Astrocyte (in vitro differentiated cells and primary cell): ENCODE measurements around the gene RAB11FIP4. TPM values are rescaled to one million over a fixed set of nuclear protein-coding genes. Genes with fewer than 3 reads are reported as not detected.

Experiments
- DNase-seq: peaks from one replicate; pipeline ENCODE4 v3.0.0-alpha.2; 2010; ENCODE audit warnings: low read depth
- FAIRE-seq: peaks from 2 replicates; lab custom pipeline; 2011; peaks lifted over from hg19 to GRCh38; lab: Jason Lieb, UNC
- H2AFZ ChIP-seq: 2 replicates; pipeline ENCODE4 v1.6.0; 2012; ENCODE audit warnings: low read depth, low read length, inconsistent platforms
- H3K27ac ChIP-seq: 2 replicates; pipeline ENCODE4 v1.5.1; 2011; ENCODE audit warnings: low read depth, low read length, inconsistent platforms
- H3K27me3 ChIP-seq: 2 replicates; pipeline ENCODE4 v1.6.0; 2011; ENCODE audit warnings: low read length, inconsistent platforms; ENCODE audit not compliant: insufficient read depth
- H3K36me3 ChIP-seq: 2 replicates; pipeline ENCODE4 v1.5.1; 2011; ENCODE audit warnings: low read length, inconsistent platforms; ENCODE audit not compliant: insufficient read depth
- H3K4me1 ChIP-seq: 2 replicates; pipeline ENCODE4 v1.5.1; 2011; ENCODE audit warnings: low read length, inconsistent platforms; ENCODE audit not compliant: insufficient read depth
- H3K4me2 ChIP-seq: 2 replicates; pipeline ENCODE4 v1.6.0; 2012; ENCODE audit warnings: low read length, inconsistent platforms
- H3K4me3 ChIP-seq: 2 replicates; pipeline ENCODE4 v1.5.1; 2011; ENCODE audit warnings: low read depth, mild to moderate bottlenecking, low read length, inconsistent platforms; ENCODE audit not compliant: insufficient read depth
- H3K79me2 ChIP-seq: 2 replicates; pipeline ENCODE4 v1.6.0; 2012; ENCODE audit warnings: mild to moderate bottlenecking, low read length, inconsistent platforms; ENCODE audit not compliant: insufficient read depth
- H3K9ac ChIP-seq: 2 replicates; pipeline ENCODE4 v1.6.0; 2012; ENCODE audit warnings: mild to moderate bottlenecking, low read length, inconsistent platforms
- H3K9me3 ChIP-seq: 2 replicates; pipeline ENCODE4 v1.5.1; 2012; ENCODE audit warnings: low read depth, mild to moderate bottlenecking, low read length, inconsistent platforms; ENCODE audit not compliant: insufficient read depth
- H4K20me1 ChIP-seq: 2 replicates; pipeline ENCODE4 v1.6.0; 2012; ENCODE audit warnings: low read length, inconsistent platforms; ENCODE audit not compliant: insufficient read depth
- H3K27ac Mint-ChIP-seq: one replicate; pipeline ENCODE4 v1.8.0; 2021; ENCODE audit warnings: mild to moderate bottlenecking, mixed read lengths; ENCODE audit not compliant: unreplicated experiment
- H3K27me3 Mint-ChIP-seq: one replicate; pipeline ENCODE4 v1.8.0; 2021; ENCODE audit warnings: low read depth, mixed read lengths; ENCODE audit not compliant: unreplicated experiment
- H3K36me3 Mint-ChIP-seq: one replicate; pipeline ENCODE4 v1.8.0; 2021; ENCODE audit warnings: low read depth, mixed read lengths; ENCODE audit not compliant: unreplicated experiment
- H3K4me1 Mint-ChIP-seq: one replicate; pipeline ENCODE4 v1.8.0; 2021; ENCODE audit warnings: low read depth, mixed read lengths; ENCODE audit not compliant: unreplicated experiment
- H3K4me3 Mint-ChIP-seq: one replicate; pipeline ENCODE4 v1.8.0; 2021; ENCODE audit warnings: mild to moderate bottlenecking, moderate library complexity, mixed read lengths; ENCODE audit not compliant: unreplicated experiment
- H3K9me3 Mint-ChIP-seq: one replicate; pipeline ENCODE4 v1.8.0; 2021; ENCODE audit warnings: mild to moderate bottlenecking, mixed read lengths; ENCODE audit not compliant: unreplicated experiment
- EZH2 ChIP-seq: IDR thresholded peaks from 2 replicates; pipeline ENCODE4 v1.6.1; 2012; ENCODE audit warnings: mild to moderate bottlenecking, low read length, inconsistent platforms; ENCODE audit not compliant: insufficient read depth
- total RNA-seq: library from RNA; stranded (reverse); gene quantifications from 2 replicates; pipeline ENCODE4 v1.2.1, GENCODE V29; 2021
- TF ChIP-seq, protein P1 (sequence below): IDR thresholded peaks from 2 replicates; pipeline ENCODE4 v1.5.1; 2011; ENCODE audit warnings: low read depth, mild to moderate bottlenecking, inconsistent platforms, low read length, moderate library complexity; ENCODE audit not compliant: insufficient read depth

Gene RAB11FIP4
- total RNA-seq, 1 donor from 2014 or later: 4.4 TPM

DNA sequence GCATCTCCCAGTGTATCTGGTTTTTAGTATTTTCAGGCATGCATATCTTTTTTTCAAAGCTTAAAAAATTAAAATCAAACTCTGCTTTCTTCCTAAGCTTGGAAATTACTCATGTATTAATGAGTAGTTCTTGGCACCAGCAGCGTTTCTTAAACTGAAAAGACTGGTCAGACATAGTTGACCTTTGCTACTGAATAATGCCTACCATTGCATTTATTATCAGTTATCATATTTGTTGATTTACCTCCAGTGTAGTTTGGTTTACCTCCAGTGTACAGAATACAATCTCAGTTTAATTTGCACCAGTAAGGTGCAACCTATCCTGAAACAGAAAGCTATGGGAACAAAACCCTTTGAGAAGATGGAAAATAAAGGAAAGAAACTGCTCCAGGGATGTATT, 35.5 kb upstream of the RAB11FIP4 start:
- no peaks in the 10 kb centered on the region for H3K79me2 ChIP-seq
- no peak overlapping the region for H2AFZ ChIP-seq
- no peak overlapping the region for H3K9ac ChIP-seq
- H3K4me2 ChIP-seq: no peak overlapping the region
- no peak for DNase-seq
- TF ChIP-seq EZH2: no peak
- TF ChIP-seq, protein P1, sequence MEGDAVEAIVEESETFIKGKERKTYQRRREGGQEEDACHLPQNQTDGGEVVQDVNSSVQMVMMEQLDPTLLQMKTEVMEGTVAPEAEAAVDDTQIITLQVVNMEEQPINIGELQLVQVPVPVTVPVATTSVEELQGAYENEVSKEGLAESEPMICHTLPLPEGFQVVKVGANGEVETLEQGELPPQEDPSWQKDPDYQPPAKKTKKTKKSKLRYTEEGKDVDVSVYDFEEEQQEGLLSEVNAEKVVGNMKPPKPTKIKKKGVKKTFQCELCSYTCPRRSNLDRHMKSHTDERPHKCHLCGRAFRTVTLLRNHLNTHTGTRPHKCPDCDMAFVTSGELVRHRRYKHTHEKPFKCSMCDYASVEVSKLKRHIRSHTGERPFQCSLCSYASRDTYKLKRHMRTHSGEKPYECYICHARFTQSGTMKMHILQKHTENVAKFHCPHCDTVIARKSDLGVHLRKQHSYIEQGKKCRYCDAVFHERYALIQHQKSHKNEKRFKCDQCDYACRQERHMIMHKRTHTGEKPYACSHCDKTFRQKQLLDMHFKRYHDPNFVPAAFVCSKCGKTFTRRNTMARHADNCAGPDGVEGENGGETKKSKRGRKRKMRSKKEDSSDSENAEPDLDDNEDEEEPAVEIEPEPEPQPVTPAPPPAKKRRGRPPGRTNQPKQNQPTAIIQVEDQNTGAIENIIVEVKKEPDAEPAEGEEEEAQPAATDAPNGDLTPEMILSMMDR: no peak
- H3K9me3 ChIP-seq: no peaks in the 10 kb centered on the region
- H3K27ac ChIP-seq: no peak overlapping the region
- no peak overlapping the region for H3K27ac Mint-ChIP-seq
- peaks cover 43% of the 10 kb centered on the region for H3K36me3 ChIP-seq
- no peaks in the 10 kb centered on the region for H4K20me1 ChIP-seq
- no peaks in the 10 kb centered on the region for H3K27me3 Mint-ChIP-seq
- H3K36me3 Mint-ChIP-seq: peaks cover 21% of the 10 kb centered on the region
- no peak overlapping the region for H3K4me3 ChIP-seq
- H3K9me3 Mint-ChIP-seq: no peaks in the 10 kb centered on the region
- no peaks in the 10 kb centered on the region for H3K4me1 Mint-ChIP-seq
- no peaks in the 10 kb centered on the region for H3K4me1 ChIP-seq
- no peak overlapping the region for H3K4me3 Mint-ChIP-seq
- no peak for FAIRE-seq
- no peaks in the 10 kb centered on the region for H3K27me3 ChIP-seq

DNA sequence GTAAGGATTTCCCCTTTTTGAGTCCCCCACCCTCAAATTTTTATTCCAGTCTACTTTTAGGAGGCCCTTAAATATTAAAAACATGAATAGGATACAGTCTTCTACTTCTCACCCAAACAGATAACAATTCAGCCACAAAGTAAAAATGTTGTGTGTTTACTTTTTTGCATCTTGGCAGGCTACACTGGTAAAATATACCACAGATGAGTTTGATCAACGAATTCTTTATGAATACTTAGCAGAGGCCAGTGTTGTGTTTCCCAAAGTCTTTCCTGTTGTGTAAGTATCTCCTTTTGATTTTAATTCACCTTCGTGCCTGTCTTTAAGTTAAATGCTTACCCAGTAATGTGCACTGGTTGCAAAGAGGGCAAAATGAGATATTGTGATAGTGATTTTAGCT, 34.4 kb upstream of the RAB11FIP4 start:
- Histone ChIP-seq H3K4me3 (no peak overlapping the region), H3K36me3 (peaks cover 39% of the 10 kb centered on the region), H3K4me2 (no peak overlapping the region), H3K9me3 (no peaks in the 10 kb centered on the region), H3K27ac (no peak overlapping the region), H3K4me1 (no peaks in the 10 kb centered on the region), H4K20me1 (no peaks in the 10 kb centered on the region), H2AFZ (no peak overlapping the region), H3K27me3 (no peaks in the 10 kb centered on the region), H3K79me2 (no peaks in the 10 kb centered on the region), H3K9ac (no peak overlapping the region)
- DNase-seq (no peak), FAIRE-seq (no peak)
- H3K27me3 Mint-ChIP-seq: no peaks in the 10 kb centered on the region
- TF ChIP-seq, protein P1: no peak
- no peak for TF ChIP-seq EZH2
- no peak overlapping the region for H3K4me3 Mint-ChIP-seq
- H3K4me1 Mint-ChIP-seq: no peaks in the 10 kb centered on the region
- no peaks in the 10 kb centered on the region for H3K9me3 Mint-ChIP-seq
- peaks cover 21% of the 10 kb centered on the region for H3K36me3 Mint-ChIP-seq
- no peak overlapping the region for H3K27ac Mint-ChIP-seq

DNA sequence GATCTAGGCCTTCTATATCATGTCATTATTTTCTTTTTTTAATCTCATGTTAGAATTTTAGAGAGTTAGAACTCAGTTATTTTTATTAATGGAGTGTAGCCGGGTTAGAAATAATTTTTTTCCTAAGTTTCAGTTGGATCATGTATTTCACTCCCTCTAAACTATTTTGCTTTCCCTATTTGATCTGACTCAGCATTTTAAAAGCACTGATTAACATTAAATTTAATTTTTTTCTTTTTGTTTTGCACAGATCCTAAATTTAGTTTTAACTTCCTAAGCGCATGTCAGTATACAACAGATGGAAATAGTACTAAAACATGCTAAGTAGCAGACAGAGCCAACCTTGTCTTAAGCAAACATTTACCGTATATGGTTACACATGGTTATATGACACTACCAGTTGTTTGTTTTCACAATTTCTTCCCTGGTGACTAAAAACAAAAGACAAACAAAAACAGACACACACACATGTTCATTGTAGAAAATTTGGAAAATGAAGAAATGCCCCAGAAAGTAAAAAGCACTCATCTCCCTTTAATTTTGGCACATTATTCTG, 33.6 kb upstream of the RAB11FIP4 start:
- H3K36me3 Mint-ChIP-seq: peaks cover 20% of the 10 kb centered on the region

More for the DNA sequence above, 33.6 kb upstream of the RAB11FIP4 start:
- TF ChIP-seq EZH2: no peak
- TF ChIP-seq, protein P1: no peak
- Mint-ChIP-seq H3K4me3 (no peak overlapping the region), H3K9me3 (no peaks in the 10 kb centered on the region), H3K27me3 (no peaks in the 10 kb centered on the region), H3K4me1 (no peaks in the 10 kb centered on the region), H3K27ac (no peak overlapping the region)
- no peaks in the 10 kb centered on the region for H3K79me2 ChIP-seq
- H3K9ac ChIP-seq: no peak overlapping the region
- H3K4me3 ChIP-seq: no peak overlapping the region
- no peak for FAIRE-seq
- no peaks in the 10 kb centered on the region for H4K20me1 ChIP-seq
- peaks cover 34% of the 10 kb centered on the region for H3K36me3 ChIP-seq
- DNase-seq: no peak
- no peak overlapping the region for H2AFZ ChIP-seq
- no peaks in the 10 kb centered on the region for H3K9me3 ChIP-seq
- H3K27ac ChIP-seq: no peak overlapping the region
- H3K4me1 ChIP-seq: no peaks in the 10 kb centered on the region
- no peaks in the 10 kb centered on the region for H3K27me3 ChIP-seq
- H3K4me2 ChIP-seq: no peak overlapping the region
